IMR-90 (cell line): ENCODE measurements around the gene NCDN.

Source experiments
- BHLHE40 ChIP-seq: fragments of 150-350 bp; IDR thresholded peaks from 2 replicates; pipeline ENCODE4 v1.6.1; 2016; ENCODE audit warnings: mild to moderate bottlenecking, low read depth, low read length
- CEBPB ChIP-seq: IDR thresholded peaks from 2 replicates; pipeline ENCODE4 v1.6.1; 2012; ENCODE audit warnings: low read depth, low read length, improper control_type of control experiment
- FOS ChIP-seq: fragments of 150-350 bp; IDR thresholded peaks from 2 replicates; pipeline ENCODE4 v1.6.1; 2016; ENCODE audit warnings: low read depth, low read length
- MAFK ChIP-seq: IDR thresholded peaks from 2 replicates; pipeline ENCODE4 v1.6.1; 2012; ENCODE audit warnings: low read depth, low read length, improper control_type of control experiment
- MXI1 ChIP-seq: IDR thresholded peaks from 2 replicates; pipeline ENCODE4 v1.6.1; 2012; ENCODE audit warnings: low read depth, mild to moderate bottlenecking, low read length, moderate library complexity, borderline replicate concordance
- POLR2A ChIP-seq: IDR thresholded peaks from 2 replicates; pipeline ENCODE4 v1.6.1; 2012; ENCODE audit warnings: mild to moderate bottlenecking, low read depth, low read length
- RCOR1 ChIP-seq: IDR thresholded peaks from 2 replicates; pipeline ENCODE4 v1.6.1; 2012; ENCODE audit warnings: mild to moderate bottlenecking, low read length, improper control_type of control experiment; ENCODE audit not compliant: insufficient replicate concordance
- TF ChIP-seq, protein P1 (sequence below): conservative IDR thresholded peaks from 2 replicates; pipeline ENCODE4 v1.5.1; 2012; ENCODE audit warnings: mild to moderate bottlenecking, low read depth, low read length, improper control_type of control experiment

DNA sequence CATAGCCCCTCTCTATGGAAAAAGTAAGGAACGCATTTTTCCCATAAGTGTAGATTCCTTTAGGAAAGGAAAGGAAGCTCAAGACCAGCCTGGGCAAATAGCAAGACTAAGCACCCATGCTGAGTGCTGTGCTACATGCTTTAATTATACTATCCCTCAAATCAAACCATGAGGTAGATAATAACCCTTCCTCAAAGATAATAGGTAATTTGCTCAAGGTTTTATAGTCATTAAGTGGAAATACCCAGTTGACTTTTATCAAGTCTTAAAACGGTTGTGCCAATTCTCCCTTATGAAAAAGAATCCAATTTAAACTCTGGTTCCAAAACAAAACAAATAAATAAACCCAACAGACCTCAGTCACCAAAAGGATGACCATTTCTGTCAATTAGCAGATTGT, 3.7 kb upstream of the NCDN start:
- TF ChIP-seq, protein P1, sequence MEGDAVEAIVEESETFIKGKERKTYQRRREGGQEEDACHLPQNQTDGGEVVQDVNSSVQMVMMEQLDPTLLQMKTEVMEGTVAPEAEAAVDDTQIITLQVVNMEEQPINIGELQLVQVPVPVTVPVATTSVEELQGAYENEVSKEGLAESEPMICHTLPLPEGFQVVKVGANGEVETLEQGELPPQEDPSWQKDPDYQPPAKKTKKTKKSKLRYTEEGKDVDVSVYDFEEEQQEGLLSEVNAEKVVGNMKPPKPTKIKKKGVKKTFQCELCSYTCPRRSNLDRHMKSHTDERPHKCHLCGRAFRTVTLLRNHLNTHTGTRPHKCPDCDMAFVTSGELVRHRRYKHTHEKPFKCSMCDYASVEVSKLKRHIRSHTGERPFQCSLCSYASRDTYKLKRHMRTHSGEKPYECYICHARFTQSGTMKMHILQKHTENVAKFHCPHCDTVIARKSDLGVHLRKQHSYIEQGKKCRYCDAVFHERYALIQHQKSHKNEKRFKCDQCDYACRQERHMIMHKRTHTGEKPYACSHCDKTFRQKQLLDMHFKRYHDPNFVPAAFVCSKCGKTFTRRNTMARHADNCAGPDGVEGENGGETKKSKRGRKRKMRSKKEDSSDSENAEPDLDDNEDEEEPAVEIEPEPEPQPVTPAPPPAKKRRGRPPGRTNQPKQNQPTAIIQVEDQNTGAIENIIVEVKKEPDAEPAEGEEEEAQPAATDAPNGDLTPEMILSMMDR, result no peak
- no peak for TF ChIP-seq MAFK
- TF ChIP-seq POLR2A, result no peak
- TF ChIP-seq RCOR1, result no peak
- no peak for TF ChIP-seq MXI1
- no peak for TF ChIP-seq FOS
- no peak for TF ChIP-seq CEBPB
- no peak for TF ChIP-seq BHLHE40
